Muscle layer of duodenum (tissue), 2 donors: Measurements from ENCODE around the gene ADAMTS16.

Experiments used
- H3K27ac ChIP-seq: one replicate; pipeline ENCODE4 v1.7.0; 2013; ENCODE audit warnings: mild to moderate bottlenecking, low read length
- H3K27me3 ChIP-seq: one replicate; pipeline ENCODE4 v1.7.0; 2013; ENCODE audit warnings: low read depth, mild to moderate bottlenecking, control low read depth, low read length
- H3K36me3 ChIP-seq, 2 donors: one replicate each; pipeline ENCODE4 v1.7.0; 2013; ENCODE audit warnings: low read length in 2 of 2, control low read depth in 1 of 2, mild to moderate bottlenecking in 1 of 2; ENCODE audit not compliant: insufficient read depth in 2 of 2, control insufficient read depth in 1 of 2
- H3K4me1 ChIP-seq, 2 donors: one replicate each; pipeline ENCODE4 v1.7.0; 2013; ENCODE audit warnings: low read length in 2 of 2, mild to moderate bottlenecking in 2 of 2, control low read depth in 1 of 2, moderate library complexity in 1 of 2; ENCODE audit not compliant: insufficient read depth in 2 of 2, control insufficient read depth in 1 of 2
- H3K4me3 ChIP-seq, 2 donors: one replicate each; pipeline ENCODE4 v1.7.0; 2013; ENCODE audit warnings: low read length in 2 of 2, low read depth in 1 of 2, mild to moderate bottlenecking in 1 of 2
- H3K9me3 ChIP-seq, 2 donors: one replicate each; pipeline ENCODE4 v1.7.0; 2013; ENCODE audit warnings: low read length in 2 of 2, control low read depth in 1 of 2, mild to moderate bottlenecking in 1 of 2; ENCODE audit not compliant: control insufficient read depth in 1 of 2
- donor health status: healthy.

ADAMTS16 gene

GRCh38 chr5:5340206-5340729 is 200.1 kb downstream of the ADAMTS16 start:
- no peak overlapping the region for H3K27ac ChIP-seq
- no peaks in the 10 kb centered on the region for H3K36me3 ChIP-seq
- H3K4me3 ChIP-seq = no peak overlapping the region
- no peaks in the 10 kb centered on the region for H3K4me1 ChIP-seq
- H3K9me3 ChIP-seq = peaks cover 0 to 4% of the 10 kb centered on the region in 2 donors
- H3K27me3 ChIP-seq = no peaks in the 10 kb centered on the region

GRCh38 chr5:5341531-5342292 is 201.6 kb downstream of the ADAMTS16 start:
- peaks cover 0 to 4% of the 10 kb centered on the region in 2 donors for H3K9me3 ChIP-seq
- no peaks in the 10 kb centered on the region for H3K27me3 ChIP-seq
- no peak overlapping the region for H3K4me3 ChIP-seq
- no peak overlapping the region for H3K27ac ChIP-seq
- no peaks in the 10 kb centered on the region for H3K4me1 ChIP-seq
- no peaks in the 10 kb centered on the region for H3K36me3 ChIP-seq

- Histone ChIP-seq H3K27me3 (no peaks in the 10 kb centered on the region), H3K4me1 (no peaks in the 10 kb centered on the region), H3K9me3 (peaks cover 0 to 4% of the 10 kb centered on the region in 2 donors), H3K27ac (no peak overlapping the region), H3K4me3 (no peak overlapping the region), H3K36me3 (no peaks in the 10 kb centered on the region)
Observed at GRCh38 chr5:5342784-5343183, 202.7 kb downstream of the ADAMTS16 start.

DNA sequence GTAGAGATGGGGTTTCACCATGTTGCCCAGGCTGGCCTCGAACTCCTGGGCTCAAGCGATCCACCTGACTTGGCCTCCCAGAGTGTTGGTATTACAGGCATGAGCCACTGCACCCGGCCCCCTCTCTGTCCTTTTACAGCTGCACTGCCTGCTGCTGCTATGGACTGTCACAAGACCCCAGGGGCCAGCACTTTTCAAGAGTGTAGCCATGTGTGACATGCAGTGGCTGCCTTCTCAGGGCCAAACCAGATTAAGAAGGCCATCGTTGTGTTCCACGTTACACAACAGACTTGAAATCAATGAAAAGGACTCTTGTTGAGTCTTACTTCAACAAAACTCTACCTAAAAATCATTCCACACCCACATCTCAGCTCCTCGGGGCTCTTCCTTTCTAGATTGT is 203.4 kb downstream of the ADAMTS16 start:
- Histone ChIP-seq H3K27ac (no peak overlapping the region), H3K36me3 (no peaks in the 10 kb centered on the region), H3K4me3 (no peak overlapping the region), H3K4me1 (no peaks in the 10 kb centered on the region), H3K27me3 (no peaks in the 10 kb centered on the region), H3K9me3 (peaks cover 0 to 4% of the 10 kb centered on the region in 2 donors)

GRCh38 chr5:5344051-5344571 is 204.0 kb downstream of the ADAMTS16 start:
- Histone ChIP-seq H3K9me3 (peaks cover 0 to 3% of the 10 kb centered on the region in 2 donors), H3K27me3 (no peaks in the 10 kb centered on the region), H3K4me1 (no peaks in the 10 kb centered on the region), H3K27ac (no peak overlapping the region), H3K36me3 (no peaks in the 10 kb centered on the region), H3K4me3 (no peak overlapping the region)

- Histone ChIP-seq H3K27me3 (no peaks in the 10 kb centered on the region), H3K4me1 (no peaks in the 10 kb centered on the region)
Observed at GRCh38 chr5:5344606-5345005, 204.5 kb downstream of the ADAMTS16 start.

DNA sequence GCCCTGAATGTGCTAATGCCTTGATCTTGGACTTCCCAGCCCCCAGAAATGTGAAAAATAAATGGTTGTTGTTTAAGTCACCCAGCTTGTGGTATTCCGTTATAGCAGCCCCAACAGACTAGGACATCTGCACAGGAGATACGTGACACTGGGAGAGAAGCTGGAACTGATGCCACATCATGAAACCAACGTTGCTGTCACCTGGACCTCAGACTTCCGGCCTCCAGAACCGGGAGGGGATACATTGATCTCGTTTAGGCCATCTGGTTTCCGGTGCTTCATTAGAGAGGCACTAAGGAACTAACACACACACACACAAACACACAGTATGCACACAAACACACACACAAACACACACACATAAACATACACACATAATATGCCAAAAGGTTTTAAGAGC is 207.3 kb downstream of the ADAMTS16 start:
- Histone ChIP-seq H3K27me3 (no peaks in the 10 kb centered on the region), H3K9me3 (no peaks in the 10 kb centered on the region), H3K27ac (no peak overlapping the region), H3K4me1 (no peaks in the 10 kb centered on the region), H3K36me3 (no peaks in the 10 kb centered on the region), H3K4me3 (no peak overlapping the region)

More at GRCh38 chr5:5344606-5345005, 204.5 kb downstream of the ADAMTS16 start:
- Histone ChIP-seq H3K36me3 (no peaks in the 10 kb centered on the region), H3K27ac (no peak overlapping the region), H3K9me3 (no peaks in the 10 kb centered on the region), H3K4me3 (no peak overlapping the region)

- Histone ChIP-seq H3K4me3 (no peak overlapping the region), H3K9me3 (no peaks in the 10 kb centered on the region), H3K36me3 (no peaks in the 10 kb centered on the region), H3K27ac (no peak overlapping the region), H3K27me3 (no peaks in the 10 kb centered on the region), H3K4me1 (no peaks in the 10 kb centered on the region)
Observed at GRCh38 chr5:5348135-5348534, 208.0 kb downstream of the ADAMTS16 start.

DNA sequence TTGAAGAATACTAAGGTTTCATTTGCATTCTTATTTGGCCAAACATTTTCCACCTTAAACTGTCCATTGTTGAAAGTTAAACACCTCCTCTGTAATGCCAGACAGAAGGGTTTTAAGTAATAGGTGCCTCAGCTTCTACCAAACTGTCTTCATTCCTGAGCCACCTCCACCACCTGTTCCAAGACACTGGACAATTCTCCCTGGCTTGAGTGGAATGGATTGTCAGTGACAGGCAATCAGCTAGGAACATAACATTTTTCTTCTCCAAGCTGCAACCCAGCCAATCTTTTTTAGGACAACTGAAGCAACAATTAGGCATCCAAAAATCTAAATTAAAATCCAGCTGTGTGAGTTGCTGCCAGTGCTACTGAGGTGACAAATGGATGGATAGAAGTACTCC is 208.4 kb downstream of the ADAMTS16 start:
- H3K9me3 ChIP-seq = no peaks in the 10 kb centered on the region
- no peaks in the 10 kb centered on the region for H3K27me3 ChIP-seq
- no peaks in the 10 kb centered on the region for H3K4me1 ChIP-seq
- H3K36me3 ChIP-seq = no peaks in the 10 kb centered on the region
- H3K4me3 ChIP-seq = no peak overlapping the region
- H3K27ac ChIP-seq = no peak overlapping the region

DNA sequence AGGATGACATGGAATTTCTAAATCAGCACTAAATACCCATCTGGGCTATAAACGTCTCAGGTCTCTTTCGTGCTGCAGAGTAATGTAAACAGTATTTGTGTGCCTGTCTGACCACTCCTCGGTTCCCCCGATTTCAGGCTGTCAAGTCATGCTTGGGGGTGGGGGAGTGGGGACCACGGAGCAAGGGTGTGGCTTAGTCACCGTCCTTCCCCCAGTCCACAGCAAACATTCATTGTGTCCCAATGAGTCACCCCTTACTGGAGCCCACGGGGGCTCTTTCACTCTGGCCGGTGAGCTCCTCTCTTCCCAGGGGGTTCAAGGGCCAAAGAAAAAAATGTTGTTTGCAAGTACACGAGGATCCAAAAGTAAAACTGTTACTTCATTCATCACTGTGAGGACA is 210.0 kb downstream of the ADAMTS16 start:
- H3K27ac ChIP-seq = no peak overlapping the region
- no peaks in the 10 kb centered on the region for H3K9me3 ChIP-seq
- H3K4me1 ChIP-seq = no peaks in the 10 kb centered on the region
- no peaks in the 10 kb centered on the region for H3K27me3 ChIP-seq
- no peaks in the 10 kb centered on the region for H3K36me3 ChIP-seq
- no peak overlapping the region for H3K4me3 ChIP-seq

DNA sequence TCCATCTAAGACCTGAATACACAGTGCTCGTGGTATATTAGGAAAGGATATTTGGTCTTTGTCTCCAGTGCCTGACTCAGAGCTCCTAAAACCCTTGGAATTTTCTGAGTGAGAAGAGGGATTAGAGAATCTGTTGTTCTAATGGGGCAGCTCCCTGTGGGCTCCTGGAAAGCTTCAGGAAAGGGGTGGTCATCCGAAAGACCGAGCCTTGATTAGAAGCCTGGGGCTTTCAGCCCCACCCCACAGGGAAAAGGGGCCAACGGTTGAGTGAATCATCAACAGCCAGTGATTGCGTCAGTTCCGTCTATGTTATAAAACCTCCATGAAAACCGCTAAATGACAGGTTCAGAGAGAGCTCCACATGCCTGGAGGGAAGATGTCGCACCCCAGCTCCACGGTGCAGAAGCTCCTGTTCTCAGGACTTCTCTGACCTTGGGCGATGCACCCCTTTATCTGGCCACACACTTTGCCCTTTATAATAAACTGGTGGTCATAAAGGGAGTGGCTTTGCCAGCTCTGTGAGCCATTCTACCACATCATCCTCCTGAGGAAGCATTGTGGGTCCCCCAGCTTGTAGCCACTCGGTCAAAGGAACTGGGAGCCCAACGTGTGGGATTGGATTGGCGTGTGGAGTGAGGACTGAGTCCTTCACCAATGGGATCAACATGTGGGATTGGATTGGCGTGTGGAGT is 211.3 kb downstream of the ADAMTS16 start:
- Histone ChIP-seq H3K9me3 (no peaks in the 10 kb centered on the region), H3K36me3 (no peaks in the 10 kb centered on the region), H3K4me3 (no peak overlapping the region), H3K27ac (no peak overlapping the region), H3K27me3 (no peaks in the 10 kb centered on the region), H3K4me1 (no peaks in the 10 kb centered on the region)
